Neural cell (in vitro differentiated cells): ENCODE results near the gene CACNA1C. TPM values are rescaled to one million over a fixed set of nuclear protein-coding genes. Genes with fewer than 3 reads are reported as not detected.

ENCODE experiments used
- H2AFZ ChIP-seq: fragments of 200-600, 300-800 bp; sonication (generic), shearing (Covaris generic); 2 replicates; pipeline ENCODE4 v1.6.0; 2014; ENCODE audit warnings: low read depth, mild to moderate bottlenecking, antibody characterized with exemption, low read length, moderate library complexity
- H3F3A ChIP-seq: fragments of 200-600 bp; shearing (Covaris generic); 2 replicates; pipeline ENCODE4 v1.6.1; 2016; ENCODE audit warnings: mild to moderate bottlenecking, moderate library complexity, mixed read lengths, antibody characterized with exemption, low read length; ENCODE audit not compliant: insufficient read depth, poor library complexity, severe bottlenecking
- H3K27ac ChIP-seq: fragments of 200-600, 300-800 bp; sonication (generic), shearing (Covaris generic); 2 replicates; pipeline ENCODE4 v1.5.1; 2014; ENCODE audit warnings: mild to moderate bottlenecking, low read length, moderate library complexity
- H3K27me3 ChIP-seq: fragments of 300-800, 200-600 bp; sonication (generic), shearing (Covaris generic); 2 replicates; pipeline ENCODE4 v1.6.0; 2014; ENCODE audit warnings: mild to moderate bottlenecking, low read depth, low read length, moderate library complexity; ENCODE audit not compliant: insufficient read depth
- H3K36me3 ChIP-seq: fragments of 300-800, 200-600 bp; sonication (generic), shearing (Covaris generic); 2 replicates; pipeline ENCODE4 v1.5.1; 2014; ENCODE audit warnings: mild to moderate bottlenecking, antibody characterized with exemption, low read length, moderate library complexity; ENCODE audit not compliant: insufficient read depth
- H3K4me2 ChIP-seq: fragments of 300-800, 200-600 bp; sonication (generic), shearing (Covaris generic); 2 replicates; pipeline ENCODE4 v1.6.0; 2014; ENCODE audit warnings: mild to moderate bottlenecking, low read length
- H3K4me3 ChIP-seq: fragments of 300-800, 200-600 bp; sonication (generic), shearing (Covaris generic); 2 replicates; pipeline ENCODE4 v1.5.1; 2014; ENCODE audit warnings: mild to moderate bottlenecking, low read length, moderate library complexity
- H3K79me2 ChIP-seq: fragments of 200-600 bp; shearing (Covaris generic); replicated peaks from 2 replicates; pipeline ENCODE4 v1.6.0; 2014; ENCODE audit warnings: mild to moderate bottlenecking, low read length, moderate library complexity; ENCODE audit not compliant: insufficient read depth
- H3K9ac ChIP-seq: fragments of 300-800, 200-600 bp; sonication (generic), shearing (Covaris generic); 2 replicates; pipeline ENCODE4 v1.6.1; 2016; ENCODE audit warnings: mild to moderate bottlenecking, low read length, mixed read lengths
- H3K9me2 ChIP-seq: fragments of 200-600 bp; shearing (Covaris generic); 2 replicates; pipeline ENCODE4 v1.6.1; 2016; ENCODE audit warnings: mild to moderate bottlenecking, low read length, mixed read lengths; ENCODE audit not compliant: insufficient read depth
- H3K9me3 ChIP-seq: fragments of 200-600, 300-800 bp; sonication (generic), shearing (Covaris generic); 2 replicates; pipeline ENCODE4 v1.6.1; 2016; ENCODE audit warnings: mild to moderate bottlenecking, mixed run types, low read length, moderate library complexity, mixed read lengths
- H4K20me1 ChIP-seq: fragments of 200-600 bp; shearing (Covaris generic); 2 replicates; pipeline ENCODE4 v1.6.1; 2016; ENCODE audit warnings: mild to moderate bottlenecking, mixed run types; ENCODE audit not compliant: insufficient read depth
- CTCF ChIP-seq: fragments of 450-650 bp; IDR thresholded peaks from 2 replicates; pipeline ENCODE4 v1.5.1; 2014; ENCODE audit warnings: antibody characterized with exemption, mild to moderate bottlenecking, moderate library complexity; ENCODE audit not compliant: poor library complexity, severe bottlenecking
- EP300 ChIP-seq: fragments of 450-650 bp; conservative IDR thresholded peaks from 2 replicates; pipeline ENCODE4 v1.6.1; 2014; ENCODE audit warnings: antibody characterized with exemption, mild to moderate bottlenecking, moderate library complexity; ENCODE audit not compliant: poor library complexity, severe bottlenecking
- EZH2 ChIP-seq: fragments of 200-600, 300-800 bp; shearing (Covaris generic), sonication (generic); IDR thresholded peaks from 2 replicates; pipeline ENCODE4 v1.6.1; 2014; ENCODE audit warnings: antibody characterized with exemption, low read length, borderline replicate concordance, mild to moderate bottlenecking; ENCODE audit not compliant: insufficient read depth, poor library complexity, severe bottlenecking
- MXI1 ChIP-seq: fragments of 450-650 bp; conservative IDR thresholded peaks from 2 replicates; pipeline ENCODE4 v1.6.1; 2014; ENCODE audit warnings: antibody characterized with exemption, mild to moderate bottlenecking; ENCODE audit not compliant: poor library complexity, severe bottlenecking
- POLR2AphosphoS5 ChIP-seq: IDR thresholded peaks from 2 replicates; pipeline ENCODE4 v1.6.1; 2012
- RAD21 ChIP-seq: fragments of 450-650 bp; conservative IDR thresholded peaks from 2 replicates; pipeline ENCODE4 v1.6.1; 2014; ENCODE audit warnings: antibody characterized with exemption, mild to moderate bottlenecking, moderate library complexity
- REST ChIP-seq: IDR thresholded peaks from 2 replicates; pipeline ENCODE4 v1.6.1; 2012; ENCODE audit warnings: borderline replicate concordance
- SMC3 ChIP-seq: fragments of 450-650 bp; conservative IDR thresholded peaks from 2 replicates; pipeline ENCODE4 v1.6.1; 2014; ENCODE audit warnings: antibody characterized with exemption, mild to moderate bottlenecking, moderate library complexity; ENCODE audit not compliant: poor library complexity
- TAF1 ChIP-seq: IDR thresholded peaks from 2 replicates; pipeline ENCODE4 v1.6.1; 2012; ENCODE audit warnings: low read depth
- polyA plus RNA-seq: library from polyadenylated mRNA; depleted of rRNA; stranded (reverse); fragments of >200 nt; gene quantifications from 2 replicates; pipeline ENCODE4 v1.2.3, GENCODE V29; 2014

CACNA1C gene
- polyA plus RNA-seq, 1 donor from 2014 or later: 9.7 TPM

DNA sequence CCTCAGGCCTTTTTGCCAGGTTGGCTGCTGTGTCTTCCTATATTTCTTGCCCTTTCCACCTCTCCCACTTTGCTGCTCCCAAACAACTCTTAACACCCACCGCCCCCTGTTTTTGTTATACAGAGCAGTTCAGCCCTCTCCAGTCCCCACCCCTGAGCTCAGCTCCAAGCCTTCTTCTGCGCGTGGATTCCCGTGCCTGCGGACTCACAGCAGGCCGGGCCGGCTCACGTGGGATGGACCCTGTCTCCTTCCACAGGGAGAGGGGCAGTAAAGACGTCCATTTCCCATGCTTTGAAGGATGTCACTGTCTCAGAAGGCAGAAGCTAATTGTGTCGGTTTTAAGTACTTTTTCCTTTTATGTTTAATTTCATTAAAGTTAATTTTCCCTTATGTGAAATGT, 139.4 kb downstream of the CACNA1C start:
- Histone ChIP-seq H3K4me3 (no peak overlapping the region), H3K9ac (no peak overlapping the region), H3K9me3 (no peaks in the 10 kb centered on the region), H3K79me2 (no peaks in the 10 kb centered on the region), H3K4me2 (no peak overlapping the region), H3K9me2 (no peaks in the 10 kb centered on the region), H3K36me3 (no peaks in the 10 kb centered on the region), H3K27ac (no peak overlapping the region), H4K20me1 (no peaks in the 10 kb centered on the region), H3K27me3 (no peaks in the 10 kb centered on the region), H3F3A (no peaks in the 10 kb centered on the region), H2AFZ (no peak overlapping the region)
- TF ChIP-seq SMC3 (no peak), MXI1 (no peak), TAF1 (no peak), RAD21 (no peak), EZH2 (no peak), CTCF (no peak), REST (no peak), POLR2AphosphoS5 (no peak), EP300 (no peak)

- Histone ChIP-seq H3K4me3 (no peak overlapping the region), H3K4me2 (no peak overlapping the region), H3F3A (no peaks in the 10 kb centered on the region), H2AFZ (no peak overlapping the region), H3K36me3 (no peaks in the 10 kb centered on the region), H3K9ac (no peak overlapping the region), H3K27me3 (no peaks in the 10 kb centered on the region), H4K20me1 (no peaks in the 10 kb centered on the region), H3K9me3 (no peaks in the 10 kb centered on the region), H3K79me2 (no peaks in the 10 kb centered on the region), H3K9me2 (no peaks in the 10 kb centered on the region), H3K27ac (no peak overlapping the region)
- TF ChIP-seq EP300 (no peak), EZH2 (no peak), TAF1 (no peak), POLR2AphosphoS5 (no peak), RAD21 (no peak), SMC3 (no peak), CTCF (no peak), MXI1 (no peak), REST (no peak)
Observed at GRCh38 chr12:2194060-2194459, 141.3 kb downstream of the CACNA1C start.
